Activated naive CD4-positive, alpha-beta T cell treated with anti-CD3 and anti-CD28 coated beads, Interleukin-2, amount 50 U/mL, for 24 hours (primary cell): Measurements from ENCODE around the gene MZT2A.
"Not testable (repeated sequence)": the region's sequence is repeated elsewhere in the genome, so short reads cannot be mapped to it uniquely, and the experiment has no call there.

Experiments
- H3K27ac Mint-ChIP-seq: one replicate; pipeline ENCODE4 v1.8.0; 2021; ENCODE audit warnings: mild to moderate bottlenecking, mixed read lengths
- H3K27me3 Mint-ChIP-seq: one replicate; pipeline ENCODE4 v1.8.0; 2021; ENCODE audit warnings: mixed read lengths
- H3K36me3 Mint-ChIP-seq: one replicate; pipeline ENCODE4 v1.8.0; 2021; ENCODE audit warnings: mixed read lengths
- H3K4me1 Mint-ChIP-seq: one replicate; pipeline ENCODE4 v1.8.0; 2021; ENCODE audit warnings: mixed read lengths
- H3K4me3 Mint-ChIP-seq: one replicate; pipeline ENCODE4 v1.8.0; 2021; ENCODE audit warnings: mild to moderate bottlenecking, mixed read lengths
- H3K9me3 Mint-ChIP-seq: one replicate; pipeline ENCODE4 v1.8.0; 2021; ENCODE audit warnings: mixed read lengths

MZT2A gene

DNA sequence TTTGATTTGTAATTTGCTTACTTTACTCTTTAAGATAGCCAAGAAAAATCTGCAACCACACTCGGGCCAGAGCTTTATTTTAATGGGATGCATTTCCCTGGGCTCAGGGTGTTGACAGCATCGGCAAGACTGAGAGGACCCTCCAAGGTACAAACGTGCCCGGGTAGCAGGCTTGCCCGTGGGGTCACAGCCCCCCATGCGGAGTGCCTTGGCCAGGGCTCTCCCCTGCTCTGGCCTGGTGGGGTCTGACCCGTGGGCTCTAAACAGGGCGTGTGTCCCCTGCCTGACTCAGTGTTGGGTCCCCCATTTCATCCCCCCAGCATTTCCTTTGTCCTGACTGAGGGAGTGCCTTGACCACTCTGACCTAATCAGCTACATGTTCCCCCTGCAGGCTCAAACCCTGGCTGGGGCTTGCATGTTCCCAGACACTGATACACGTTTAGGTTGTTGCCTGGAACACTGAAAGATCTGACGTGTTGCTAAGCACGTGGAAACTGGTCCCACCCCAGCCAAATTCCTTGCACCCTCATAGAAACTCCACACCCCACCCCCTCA is 7.2 kb downstream of the MZT2A start:
- not testable (repeated sequence) for H3K9me3 Mint-ChIP-seq, H3K36me3 Mint-ChIP-seq, H3K4me3 Mint-ChIP-seq, H3K27me3 Mint-ChIP-seq, H3K27ac Mint-ChIP-seq
- H3K4me1 Mint-ChIP-seq: peaks cover 17% of the 10 kb centered on the region

DNA sequence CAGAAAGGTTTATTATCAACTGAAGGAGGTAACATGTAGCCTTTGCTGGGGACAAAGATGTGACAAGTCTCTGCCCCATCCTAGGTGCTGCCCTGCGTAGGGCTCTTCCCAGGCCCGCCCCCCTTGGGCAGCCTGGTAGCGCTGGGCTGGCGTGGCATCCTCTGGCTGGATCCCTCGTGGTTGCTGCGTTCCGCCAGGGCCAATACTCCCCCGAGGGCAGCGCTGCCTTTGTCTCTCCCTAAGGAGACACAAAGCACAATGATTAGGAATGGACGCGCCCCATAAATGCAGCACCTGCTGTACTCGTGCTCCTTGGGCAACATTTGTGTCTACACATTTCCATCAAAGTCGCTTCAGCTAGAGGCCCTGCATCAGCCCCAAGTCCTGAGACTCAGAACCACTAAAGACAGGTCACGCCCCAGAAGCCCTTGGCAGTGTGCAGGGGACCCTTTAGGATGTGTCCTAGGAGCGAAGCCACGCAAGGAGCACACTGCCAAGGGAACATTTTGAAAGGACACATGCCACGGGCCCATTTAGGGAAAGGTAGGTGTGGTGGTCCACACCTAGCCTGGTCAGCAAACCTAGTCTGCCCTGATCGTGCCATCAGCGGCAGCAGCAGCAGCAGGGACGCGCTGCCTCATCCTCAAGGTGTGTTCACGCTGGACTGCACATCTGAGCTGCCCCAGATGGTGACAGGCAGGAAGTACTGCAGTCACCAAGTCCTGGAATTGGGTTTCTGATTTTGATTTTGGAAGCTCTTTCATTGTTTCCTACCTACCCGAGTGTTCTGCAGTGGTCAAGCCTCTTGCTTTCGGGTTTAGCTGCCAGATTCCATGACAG is 8.0 kb downstream of the MZT2A start:
- not testable (repeated sequence) for H3K27me3 Mint-ChIP-seq, H3K36me3 Mint-ChIP-seq, H3K4me3 Mint-ChIP-seq, H3K27ac Mint-ChIP-seq, H3K9me3 Mint-ChIP-seq
- H3K4me1 Mint-ChIP-seq: peaks cover 13% of the 10 kb centered on the region

DNA sequence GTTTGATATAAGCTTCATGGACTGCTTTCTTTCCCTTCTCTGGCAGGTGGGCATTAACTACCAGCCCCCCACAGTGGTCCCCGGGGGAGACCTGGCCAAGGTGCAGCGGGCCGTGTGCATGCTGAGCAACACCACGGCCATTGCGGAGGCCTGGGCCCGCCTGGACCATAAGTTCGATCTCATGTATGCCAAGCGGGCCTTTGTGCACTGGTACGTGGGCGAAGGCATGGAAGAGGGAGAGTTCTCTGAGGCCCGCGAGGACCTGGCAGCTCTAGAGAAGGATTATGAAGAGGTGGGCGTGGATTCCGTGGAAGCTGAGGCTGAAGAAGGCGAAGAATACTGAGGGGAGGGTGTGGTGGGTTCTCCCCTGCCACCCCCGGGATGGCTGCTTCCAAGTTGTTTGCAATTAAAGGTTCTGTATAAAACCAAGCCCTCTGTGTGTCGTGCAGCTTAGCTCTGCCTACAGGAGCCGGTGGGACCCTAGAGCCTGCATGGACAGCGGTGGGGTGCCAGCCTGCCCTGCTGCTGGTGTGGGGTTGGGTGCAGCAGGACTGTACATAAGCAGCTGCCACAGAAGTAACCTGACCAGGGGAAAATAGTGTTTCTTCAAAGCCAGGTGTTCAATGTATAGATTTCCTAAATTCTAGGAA is 9.6 kb downstream of the MZT2A start:
- not testable (repeated sequence) for H3K4me1 Mint-ChIP-seq, H3K4me3 Mint-ChIP-seq, H3K27me3 Mint-ChIP-seq, H3K36me3 Mint-ChIP-seq, H3K27ac Mint-ChIP-seq, H3K9me3 Mint-ChIP-seq

GRCh38 chr2:131480351-131480750 is 11.8 kb downstream of the MZT2A start:
- H3K36me3 Mint-ChIP-seq, H3K4me1 Mint-ChIP-seq, H3K27ac Mint-ChIP-seq, H3K9me3 Mint-ChIP-seq, H3K27me3 Mint-ChIP-seq, H3K4me3 Mint-ChIP-seq: not testable (repeated sequence)

DNA sequence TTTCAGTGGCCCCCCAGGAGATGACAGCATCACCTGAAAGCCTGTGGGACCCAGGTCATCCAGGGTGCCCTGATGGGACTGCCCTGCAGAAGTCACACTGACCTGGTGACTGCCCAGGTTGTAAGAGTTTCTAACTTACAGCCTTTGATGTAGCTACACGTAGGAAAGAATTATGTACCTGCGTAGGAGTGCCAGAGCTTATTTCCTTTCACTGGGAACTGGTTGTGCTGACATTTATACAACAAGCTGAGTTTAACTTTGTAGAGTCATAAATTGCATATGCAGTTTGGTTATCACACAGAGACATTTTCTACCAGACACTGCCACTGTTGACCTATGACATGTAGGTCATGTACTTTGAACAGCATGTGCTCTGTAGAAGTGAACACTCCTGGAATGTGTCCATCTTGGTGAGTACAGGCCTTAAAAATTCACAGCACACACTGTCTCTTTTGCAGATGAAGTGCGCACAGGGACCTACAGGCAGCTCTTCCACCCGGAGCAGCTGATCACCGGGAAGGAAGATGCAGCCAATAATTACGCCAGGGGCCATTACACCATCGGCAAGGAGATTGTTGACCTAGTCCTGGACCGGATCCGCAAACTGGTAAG is 13.2 kb downstream of the MZT2A start:
- not testable (repeated sequence) for H3K4me1 Mint-ChIP-seq, H3K36me3 Mint-ChIP-seq, H3K27ac Mint-ChIP-seq, H3K27me3 Mint-ChIP-seq, H3K4me3 Mint-ChIP-seq, H3K9me3 Mint-ChIP-seq

DNA sequence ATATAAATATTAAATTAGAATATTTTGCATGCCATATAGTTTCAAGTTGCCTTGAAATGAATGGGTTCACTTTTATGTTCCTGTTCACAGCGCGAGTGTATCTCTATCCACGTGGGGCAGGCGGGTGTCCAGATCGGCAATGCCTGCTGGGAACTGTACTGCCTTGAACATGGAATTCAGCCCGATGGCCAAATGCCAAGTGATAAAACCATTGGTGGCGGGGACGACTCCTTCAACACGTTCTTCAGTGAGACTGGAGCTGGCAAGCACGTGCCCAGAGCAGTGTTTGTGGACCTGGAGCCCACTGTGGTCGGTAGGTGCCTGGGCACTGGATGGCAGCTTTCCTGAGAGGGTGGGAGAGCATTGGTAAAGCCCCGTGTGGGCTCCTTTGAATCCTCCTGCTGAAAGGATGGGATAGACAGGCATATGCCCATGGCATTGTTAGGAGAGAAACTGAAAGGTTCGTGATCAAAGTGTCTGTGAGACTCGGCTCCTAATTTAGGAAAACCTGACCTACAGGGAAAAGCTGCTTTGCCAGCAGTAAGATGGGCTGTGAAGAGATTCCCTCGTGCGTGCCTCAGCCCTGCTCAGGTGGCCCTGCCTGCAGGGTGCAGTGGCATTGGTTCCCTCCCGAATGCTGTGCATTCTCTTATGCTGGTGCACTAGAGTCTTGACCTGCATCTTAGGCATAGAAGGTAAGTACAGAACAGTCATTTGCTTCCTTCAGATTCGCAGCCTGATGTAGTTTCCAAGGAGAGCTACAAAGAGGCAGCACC is 13.9 kb downstream of the MZT2A start:
- not testable (repeated sequence) for H3K9me3 Mint-ChIP-seq, H3K4me3 Mint-ChIP-seq, H3K27me3 Mint-ChIP-seq, H3K27ac Mint-ChIP-seq, H3K4me1 Mint-ChIP-seq, H3K36me3 Mint-ChIP-seq

- not testable (repeated sequence) for H3K4me1 Mint-ChIP-seq, H3K4me3 Mint-ChIP-seq, H3K9me3 Mint-ChIP-seq, H3K27me3 Mint-ChIP-seq, H3K36me3 Mint-ChIP-seq, H3K27ac Mint-ChIP-seq
These were observed 15.0 kb downstream of the MZT2A start for GRCh38 chr2:131477227-131477626.

GRCh38 chr2:131476363-131476762 is 15.8 kb downstream of the MZT2A start:
- not testable (repeated sequence) for H3K4me3 Mint-ChIP-seq, H3K36me3 Mint-ChIP-seq, H3K4me1 Mint-ChIP-seq, H3K27ac Mint-ChIP-seq, H3K9me3 Mint-ChIP-seq, H3K27me3 Mint-ChIP-seq

- H3K9me3 Mint-ChIP-seq: no peaks in the 10 kb centered on the region
- no peaks in the 10 kb centered on the region for H3K27me3 Mint-ChIP-seq
- no peak within 1 kb of the TSS for H3K4me3 Mint-ChIP-seq
- H3K27ac Mint-ChIP-seq: no peak within 1 kb of the TSS
- H3K36me3 Mint-ChIP-seq: peaks cover 4% of the 10 kb centered on the region
- no peaks in the 10 kb centered on the region for H3K4me1 Mint-ChIP-seq
These were observed 16.4 kb downstream of the MZT2A start, which contains the start of gene TUBA3D for GRCh38 chr2:131475831-131476230. TSS of gene TUBA3D (plus strand) at chr2:131476119. CDS start at chr2:131476200, 81 bp downstream.

DNA sequence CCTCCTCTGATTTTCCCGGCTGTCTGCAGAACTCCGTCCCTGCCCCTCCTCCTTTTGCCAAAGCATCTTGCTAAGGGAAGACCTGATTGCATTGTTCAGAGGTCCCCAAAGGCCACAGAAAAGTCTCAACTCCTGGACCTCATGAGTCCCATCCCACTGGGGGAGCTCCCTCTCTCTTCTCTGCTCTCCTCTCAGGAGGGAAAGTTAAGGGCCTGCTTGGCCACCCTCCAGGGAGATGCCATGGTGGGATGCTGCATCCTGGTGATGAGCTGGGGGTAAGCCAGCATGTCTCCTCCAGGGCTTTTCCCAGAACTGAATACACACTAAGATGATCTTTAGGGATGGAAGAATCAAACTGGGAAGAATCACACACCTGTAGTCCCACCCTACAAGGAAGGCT is 18.9 kb downstream of the MZT2A start:
- H3K9me3 Mint-ChIP-seq, H3K4me1 Mint-ChIP-seq, H3K27ac Mint-ChIP-seq, H3K36me3 Mint-ChIP-seq, H3K27me3 Mint-ChIP-seq, H3K4me3 Mint-ChIP-seq: not testable (repeated sequence)

- not testable (repeated sequence) for H3K4me3 Mint-ChIP-seq, H3K27me3 Mint-ChIP-seq, H3K4me1 Mint-ChIP-seq, H3K27ac Mint-ChIP-seq, H3K9me3 Mint-ChIP-seq, H3K36me3 Mint-ChIP-seq
These were observed 20.6 kb downstream of the MZT2A start for GRCh38 chr2:131471624-131472023.

GRCh38 chr2:131470944-131471343 is 21.3 kb downstream of the MZT2A start:
- H3K4me1 Mint-ChIP-seq, H3K27me3 Mint-ChIP-seq, H3K27ac Mint-ChIP-seq, H3K36me3 Mint-ChIP-seq, H3K4me3 Mint-ChIP-seq, H3K9me3 Mint-ChIP-seq: not testable (repeated sequence)

- H3K4me3 Mint-ChIP-seq, H3K27ac Mint-ChIP-seq, H3K27me3 Mint-ChIP-seq, H3K36me3 Mint-ChIP-seq, H3K4me1 Mint-ChIP-seq, H3K9me3 Mint-ChIP-seq: not testable (repeated sequence)
These were observed 24.5 kb downstream of the MZT2A start for GRCh38 chr2:131467722-131468121.

GRCh38 chr2:131454914-131455313 is 37.3 kb downstream of the MZT2A start:
- H3K4me1 Mint-ChIP-seq, H3K36me3 Mint-ChIP-seq, H3K9me3 Mint-ChIP-seq, H3K4me3 Mint-ChIP-seq, H3K27ac Mint-ChIP-seq: not testable (repeated sequence)
- H3K27me3 Mint-ChIP-seq: peaks cover 17% of the 10 kb centered on the region

GRCh38 chr2:131451265-131451949 is 40.8 kb downstream of the MZT2A start:
- not testable (repeated sequence) for H3K27me3 Mint-ChIP-seq, H3K36me3 Mint-ChIP-seq, H3K4me1 Mint-ChIP-seq, H3K4me3 Mint-ChIP-seq, H3K9me3 Mint-ChIP-seq, H3K27ac Mint-ChIP-seq
